Measurements from ENCODE around the gene CROT. TPM values are rescaled to one million over a fixed set of nuclear protein-coding genes. Genes with fewer than 3 reads are reported as not detected.

CROT gene
- total RNA-seq, 1 experiment from 2014 or later = 4.0 TPM

- ChIA-PET CTCF (no interaction called here), POLR2A (no interaction called here)
- no peaks in the 10 kb centered on the region for H3K4me1 Mint-ChIP-seq
- H3K9me3 Mint-ChIP-seq = peaks cover 21% of the 10 kb centered on the region
- DNase-seq (ENCODE audit: low spot score) = no peak
- TF ChIP-seq PRRX2 (CRISPR knock-in tag; IDR thresholded peaks at IDR 0.05) (no peak), ZNF121 (CRISPR knock-in tag; IDR thresholded peaks at IDR 0.05) (no peak), MXD4 (CRISPR knock-in tag; IDR thresholded peaks at IDR 0.05; ENCODE audit: borderline replicate concordance) (no peak), SOX15 (CRISPR knock-in tag; IDR thresholded peaks at IDR 0.05) (no peak)
- H3K4me3 Mint-ChIP-seq = no peak overlapping the region
- no peak for ATAC-seq
- H3K27me3 Mint-ChIP-seq (ENCODE audit: low read depth) = no peaks in the 10 kb centered on the region
- no peak overlapping the region for H3K27ac Mint-ChIP-seq
- H3K36me3 Mint-ChIP-seq = peaks cover 25% of the 10 kb centered on the region
Observed at GRCh38 chr7:87391020-87391701, 45.7 kb downstream of the CROT start.

- Mint-ChIP-seq H3K4me3 (no peak overlapping the region), H3K27me3 (ENCODE audit: low read depth) (no peaks in the 10 kb centered on the region), H3K36me3 (peaks cover 15% of the 10 kb centered on the region), H3K9me3 (peaks cover 9% of the 10 kb centered on the region; the same call in 1 of the 2 replicates), H3K27ac (no peak overlapping the region), H3K4me1 (no peaks in the 10 kb centered on the region)
- CTCF ChIA-PET = no interaction called here
- no peak for ATAC-seq
- no peak for TF ChIP-seq GRHL2 (CRISPR knock-in tag; IDR thresholded peaks at IDR 0.05; ENCODE audit: insufficient replicate concordance, severe bottlenecking)
- no peak for TF ChIP-seq FOXP4 (CRISPR knock-in tag; IDR thresholded peaks at IDR 0.05)
- TF ChIP-seq KAT7 (CRISPR knock-in tag; IDR thresholded peaks at IDR 0.05; ENCODE audit: borderline replicate concordance) = no peak
- no peak for TF ChIP-seq ATF1 (CRISPR knock-in tag; IDR thresholded peaks at IDR 0.05)
- TF ChIP-seq E2F4 (CRISPR knock-in tag; IDR thresholded peaks at IDR 0.05; ENCODE audit: borderline replicate concordance, low read depth) = no peak
- TF ChIP-seq CDX4 (CRISPR knock-in tag; IDR thresholded peaks at IDR 0.05; ENCODE audit: borderline replicate concordance) = no peak
- TF ChIP-seq ZNF232 (CRISPR knock-in tag; IDR thresholded peaks at IDR 0.05) = no peak
- no peak for TF ChIP-seq ZMAT4 (CRISPR knock-in tag; IDR thresholded peaks at IDR 0.05)
- TF ChIP-seq HMGXB4 (CRISPR knock-in tag; IDR thresholded peaks at IDR 0.05) = no peak
- TF ChIP-seq MYBL2 (CRISPR knock-in tag; IDR thresholded peaks at IDR 0.05) = no peak
- TF ChIP-seq NR3C1 (CRISPR knock-in tag; conservative IDR thresholded peaks at IDR 0.05; ENCODE audit: low read depth) = no peak
- TF ChIP-seq OVOL2 (CRISPR knock-in tag; IDR thresholded peaks at IDR 0.05; ENCODE audit: borderline replicate concordance) = no peak
- no peak for TF ChIP-seq CBFB (CRISPR knock-in tag; IDR thresholded peaks at IDR 0.05; ENCODE audit: low read depth)
- TF ChIP-seq IRF2 (CRISPR knock-in tag; IDR thresholded peaks at IDR 0.05; ENCODE audit: borderline replicate concordance, low read depth) = no peak
- TF ChIP-seq NFATC4 (CRISPR knock-in tag; IDR thresholded peaks at IDR 0.05) = no peak
- no peak for TF ChIP-seq ZNF425 (CRISPR knock-in tag; conservative IDR thresholded peaks at IDR 0.05)
- no peak for TF ChIP-seq MAX (CRISPR knock-in tag; IDR thresholded peaks at IDR 0.05)
- no peak for TF ChIP-seq ZBTB43 (CRISPR knock-in tag; IDR thresholded peaks at IDR 0.05)
- POLR2A ChIA-PET = no interaction called here
- no peak for DNase-seq (ENCODE audit: low spot score)
Observed at GRCh38 chr7:87395442-87396020, 50.1 kb downstream of the CROT start.

Measured in WTC11 (cell line).